ENCODE data around the gene CD58. TPM values are rescaled to one million over a fixed set of nuclear protein-coding genes. Genes with fewer than 3 reads are reported as not detected.

Gene CD58
- total and polyA plus RNA-seq, 9 of the 15 experiments (the other 6 are each of a cell fraction or from before 2014, with no cell fraction given) = 18.1 to 113 (median 37.4) TPM

DNA sequence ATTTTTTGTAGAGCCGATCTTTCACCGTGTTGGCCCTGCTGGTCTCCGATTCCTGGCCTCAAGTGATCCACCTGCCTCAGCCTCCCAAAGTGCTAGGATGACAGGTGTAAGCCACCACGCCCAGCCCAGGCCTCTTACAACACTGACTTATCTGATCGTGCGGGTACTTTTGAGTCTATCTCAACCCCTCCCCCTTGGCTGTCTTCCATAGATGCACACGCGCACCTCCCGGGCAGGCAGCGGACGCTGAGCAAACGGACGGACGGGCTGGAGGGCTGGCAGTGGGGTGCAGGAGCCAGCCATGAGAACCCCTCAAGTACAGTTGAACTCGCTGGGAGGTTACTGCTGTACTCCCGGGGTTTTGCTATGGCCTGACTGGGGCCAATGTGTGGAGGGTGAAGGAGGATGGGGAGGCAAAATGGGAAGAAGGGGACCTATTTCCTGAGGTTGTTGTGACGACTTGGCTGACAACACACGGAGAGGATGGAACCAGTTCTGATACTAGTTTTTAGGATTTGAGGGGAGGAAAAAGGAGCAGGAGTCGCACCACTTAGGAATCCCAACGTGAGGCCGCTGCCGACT is 959 bp downstream of the CD58 start (continued):
- TF ChIP-seq, protein P1, sequence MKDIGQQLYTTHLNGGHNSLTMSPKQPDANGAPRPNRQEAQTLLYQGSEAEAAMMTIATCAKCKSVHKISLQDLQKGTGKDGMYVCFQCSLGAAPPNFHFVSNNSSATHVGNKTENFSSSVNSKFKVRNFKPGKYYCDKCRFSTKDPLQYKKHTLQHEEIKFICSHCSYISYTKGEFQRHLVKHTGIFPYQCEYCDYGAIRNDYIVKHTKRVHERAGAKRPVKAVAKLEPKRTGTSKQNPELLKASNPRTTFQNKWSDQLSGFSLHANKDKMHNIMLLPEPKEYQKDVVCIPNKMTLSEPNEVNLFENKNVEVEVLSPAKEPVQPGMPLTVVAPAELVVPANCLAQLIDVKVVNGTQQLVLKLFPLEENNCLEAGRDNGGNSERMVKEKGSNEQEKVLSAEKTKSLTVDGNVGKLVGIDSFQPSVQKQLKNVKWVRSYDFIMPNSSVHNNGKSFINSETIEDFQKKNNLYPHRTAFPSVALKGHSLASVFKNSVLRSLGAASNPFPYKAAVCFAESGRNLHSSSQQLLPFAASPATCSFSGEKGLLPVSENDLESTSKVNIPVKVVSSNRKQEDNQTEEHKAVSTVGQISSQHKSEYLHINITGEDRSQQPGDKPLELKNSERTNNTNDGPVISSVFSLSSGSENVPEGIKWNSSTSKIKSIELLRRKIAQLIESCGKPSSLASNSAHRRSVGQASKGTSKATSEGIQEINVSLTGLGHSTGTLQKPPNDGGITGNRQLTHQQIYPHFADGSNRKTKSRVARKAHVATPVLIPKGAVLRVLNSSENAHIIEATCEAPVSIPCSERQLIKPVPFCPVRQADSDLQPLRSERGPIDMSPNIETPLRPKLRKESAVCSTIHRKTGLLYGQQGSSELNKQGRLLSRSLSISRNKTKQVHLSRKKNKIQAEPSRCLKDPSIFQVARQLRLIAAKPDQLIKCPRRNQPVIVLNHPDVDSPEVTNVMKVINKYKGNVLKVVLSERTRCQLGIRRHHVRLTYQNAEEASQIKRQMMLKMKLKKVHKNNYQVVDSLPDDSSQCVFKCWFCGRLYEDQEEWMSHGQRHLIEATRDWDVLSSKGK (CRISPR knock-in tag; IDR thresholded peaks at IDR 0.05) = no peak
- TF ChIP-seq HNRNPL (IDR thresholded peaks at IDR 0.05; ENCODE audit: low read depth, low read length) (no peak), NFYB (IDR thresholded peaks at IDR 0.05; ENCODE audit: extremely low read depth, insufficient read length) (no peak), HDAC3 (IDR thresholded peaks at IDR 0.05; ENCODE audit: borderline replicate concordance, partially characterized antibody) (no peak), ELF1 (tag; IDR thresholded peaks at IDR 0.05) (peak; percentile 35; the same call in 1 of the 2 replicates), MCM7 (IDR thresholded peaks at IDR 0.05) (no peak), ZNF717 (CRISPR knock-in tag; IDR thresholded peaks at IDR 0.05) (no peak), EWSR1 (IDR thresholded peaks at IDR 0.05; ENCODE audit: borderline replicate concordance, low read depth, partially characterized antibody) (no peak), PML (IDR thresholded peaks at IDR 0.05; ENCODE audit: low read length) (no peak), NCOA6 (IDR thresholded peaks at IDR 0.05) (no peak), TBP (optimal IDR thresholded peaks at IDR 0.05; ENCODE audit: low read depth, low read length) (no peak), POLR2A (conservative IDR thresholded peaks at IDR 0.05) (no peak), CBX1 (IDR thresholded peaks at IDR 0.05; ENCODE audit: low read depth) (no peak), YY1 (IDR thresholded peaks at IDR 0.05; ENCODE audit: borderline replicate concordance in 1 of 3, control insufficient read depth in 1 of 3, extremely low read depth in 1 of 3, insufficient read depth in 3 of 3, insufficient read length in 1 of 3, insufficient replicate concordance in 2 of 3, low read depth in 1 of 3, low read length in 2 of 3) (peak in 1 of 3 experiments; percentile 42), CSDE1 (IDR thresholded peaks at IDR 0.05) (no peak; a peak in 1 of 4 replicates), NR2C2 (CRISPR knock-in tag; IDR thresholded peaks at IDR 0.05) (0 out of 2 replicates have a peak, but pooled peaks have one; percentile 32), NR2C2 (tag; IDR thresholded peaks at IDR 0.05) (no peak), SIN3B (IDR thresholded peaks at IDR 0.05; ENCODE audit: low read depth) (no peak), ZNF695 (CRISPR knock-in tag; IDR thresholded peaks at IDR 0.05) (no peak)
- TF ChIP-seq, protein P2, sequence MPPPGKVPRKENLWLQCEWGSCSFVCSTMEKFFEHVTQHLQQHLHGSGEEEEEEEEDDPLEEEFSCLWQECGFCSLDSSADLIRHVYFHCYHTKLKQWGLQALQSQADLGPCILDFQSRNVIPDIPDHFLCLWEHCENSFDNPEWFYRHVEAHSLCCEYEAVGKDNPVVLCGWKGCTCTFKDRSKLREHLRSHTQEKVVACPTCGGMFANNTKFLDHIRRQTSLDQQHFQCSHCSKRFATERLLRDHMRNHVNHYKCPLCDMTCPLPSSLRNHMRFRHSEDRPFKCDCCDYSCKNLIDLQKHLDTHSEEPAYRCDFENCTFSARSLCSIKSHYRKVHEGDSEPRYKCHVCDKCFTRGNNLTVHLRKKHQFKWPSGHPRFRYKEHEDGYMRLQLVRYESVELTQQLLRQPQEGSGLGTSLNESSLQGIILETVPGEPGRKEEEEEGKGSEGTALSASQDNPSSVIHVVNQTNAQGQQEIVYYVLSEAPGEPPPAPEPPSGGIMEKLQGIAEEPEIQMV (tag; conservative IDR thresholded peaks at IDR 0.05; ENCODE audit: low read depth) = peak; percentile 93
- TF ChIP-seq, protein P3, sequence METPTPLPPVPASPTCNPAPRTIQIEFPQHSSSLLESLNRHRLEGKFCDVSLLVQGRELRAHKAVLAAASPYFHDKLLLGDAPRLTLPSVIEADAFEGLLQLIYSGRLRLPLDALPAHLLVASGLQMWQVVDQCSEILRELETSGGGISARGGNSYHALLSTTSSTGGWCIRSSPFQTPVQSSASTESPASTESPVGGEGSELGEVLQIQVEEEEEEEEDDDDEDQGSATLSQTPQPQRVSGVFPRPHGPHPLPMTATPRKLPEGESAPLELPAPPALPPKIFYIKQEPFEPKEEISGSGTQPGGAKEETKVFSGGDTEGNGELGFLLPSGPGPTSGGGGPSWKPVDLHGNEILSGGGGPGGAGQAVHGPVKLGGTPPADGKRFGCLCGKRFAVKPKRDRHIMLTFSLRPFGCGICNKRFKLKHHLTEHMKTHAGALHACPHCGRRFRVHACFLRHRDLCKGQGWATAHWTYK (CRISPR knock-in tag; IDR thresholded peaks at IDR 0.05) = no peak
- TF ChIP-seq, protein P4, sequence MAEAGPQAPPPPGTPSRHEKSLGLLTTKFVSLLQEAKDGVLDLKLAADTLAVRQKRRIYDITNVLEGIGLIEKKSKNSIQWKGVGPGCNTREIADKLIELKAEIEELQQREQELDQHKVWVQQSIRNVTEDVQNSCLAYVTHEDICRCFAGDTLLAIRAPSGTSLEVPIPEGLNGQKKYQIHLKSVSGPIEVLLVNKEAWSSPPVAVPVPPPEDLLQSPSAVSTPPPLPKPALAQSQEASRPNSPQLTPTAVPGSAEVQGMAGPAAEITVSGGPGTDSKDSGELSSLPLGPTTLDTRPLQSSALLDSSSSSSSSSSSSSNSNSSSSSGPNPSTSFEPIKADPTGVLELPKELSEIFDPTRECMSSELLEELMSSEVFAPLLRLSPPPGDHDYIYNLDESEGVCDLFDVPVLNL (CRISPR knock-in tag; IDR thresholded peaks at IDR 0.05; ENCODE audit: low read depth) = peak; percentile 29; the same call in 1 of the 2 replicates
